ENCODE data around the gene CTPS1. TPM values are rescaled to one million over a fixed set of nuclear protein-coding genes. Genes with fewer than 3 reads are reported as not detected.

The CTPS1 gene
- total and polyA plus RNA-seq, 2 of the 13 experiments (the other 11 are each of a cell fraction or from before 2014, with no cell fraction given) = 9.6 to 42.8 TPM

DNA sequence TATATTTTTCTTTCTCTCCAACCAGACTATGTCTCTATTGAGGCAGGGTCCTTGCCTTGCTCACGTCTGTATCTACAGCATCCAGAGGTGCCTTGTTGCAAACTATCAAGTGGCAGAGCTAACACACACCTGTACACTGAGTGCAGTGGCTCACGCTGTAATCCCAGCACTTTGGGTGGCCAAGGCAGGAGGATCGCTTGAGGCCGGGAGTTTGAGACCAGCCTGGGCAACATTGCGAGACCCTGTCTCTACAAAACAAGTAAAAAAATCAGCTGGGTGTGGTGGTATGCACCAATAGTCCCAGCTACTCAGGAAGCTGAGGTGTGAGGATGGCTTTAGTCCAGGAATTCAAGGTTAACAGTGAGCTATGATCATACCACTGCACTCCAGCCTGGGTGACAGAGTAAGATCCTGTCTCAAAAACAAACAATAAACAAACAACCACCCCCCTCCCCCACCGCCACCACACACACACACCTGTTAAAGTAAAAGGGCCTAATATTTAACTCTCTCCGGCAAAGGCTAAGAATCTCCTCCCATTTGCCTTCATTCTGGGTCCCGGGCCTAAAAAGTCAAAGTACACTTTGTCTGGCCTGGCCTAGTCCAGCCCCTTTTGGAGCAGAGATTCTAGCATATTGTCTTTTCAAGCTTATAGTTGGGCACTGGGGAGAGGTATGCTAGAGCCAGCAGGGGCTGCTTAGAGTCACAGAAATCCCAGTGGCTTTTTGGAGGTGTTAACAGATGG is 51.5 kb downstream of the CTPS1 start:
- Histone ChIP-seq H3K9me3 (ENCODE audit: low read length) (no peaks in the 10 kb centered on the region), H3K27ac (ENCODE audit: extremely low read length, insufficient read depth, low read length) (peak overlapping the region; percentile 50), H3K4me2 (ENCODE audit: low read depth, low read length) (0 out of 2 replicates have a peak overlapping the region, but pooled peaks have one; percentile 33), H3K79me2 (ENCODE audit: insufficient read depth, low read length) (no peaks in the 10 kb centered on the region), H3K4me3 (replicated peaks in 1 of 3; ENCODE audit: insufficient read depth in 1 of 3, low read depth in 2 of 3, low read length in 3 of 3) (no peak overlapping the region), H3K4me1 (ENCODE audit: insufficient read depth, low read length) (peaks cover 23% of the 10 kb centered on the region), H3K27me3 (ENCODE audit: control insufficient read depth in 1 of 2, insufficient read depth in 2 of 2, low read length in 2 of 2) (no peaks in the 10 kb centered on the region), H3K36me3 (replicated peaks in 1 of 2; ENCODE audit: control insufficient read depth in 1 of 2, insufficient read depth in 2 of 2, low read length in 2 of 2) (peaks cover 12 to 51% of the 10 kb centered on the region in 2 experiments), H3K9ac (ENCODE audit: insufficient read depth, low read depth, low read length) (no peak overlapping the region), H2AFZ (ENCODE audit: low read length) (no peak overlapping the region), H4K20me1 (ENCODE audit: insufficient read depth, low read length) (no peaks in the 10 kb centered on the region; the same call in 1 of the 2 replicates)
- intact Hi-C loops (cut with micrococcal nuclease; ENCODE audit: unreplicated experiment) = loop anchor here (2.0 kb wide), 1 partner anchor 210 kb away; no protein-coding TSS in a partner anchor
- ChIA-PET POLR2A (interaction anchor here (1.7 kb wide), 1 partner anchor 9 kb away, joined by 5 read pairs; the partner anchor contains the start of gene SLFNL1), CTCF (ENCODE audit: low intra/inter-chr PET ratio, low total read pairs) (no interaction called here)
- WGBS (ENCODE audit: low lambda C conversion rate) = 60% methylated on average over 8 of the region's 8 CpGs
- in situ Hi-C loops (cut with HindIII; ENCODE audit: extremely low pct_ligation_motif_present, low pct_unique_long_range_greater_than_20kb) = no loop called here
- BruUV-seq (replicated peaks) = no TSS peak
- peak; percentile 75 for FAIRE-seq
- DNase-seq (ENCODE audit: low spot score) = peak; percentile 55
- ATAC-seq = peak; percentile 78
- TF ChIP-seq ZNF652 (CRISPR knock-in tag; IDR thresholded peaks at IDR 0.05; ENCODE audit: borderline replicate concordance, low read depth) (peak; percentile 29; the same call in 1 of the 2 replicates), ZNF780A (CRISPR knock-in tag; IDR thresholded peaks at IDR 0.05) (no peak), SOX13 (IDR thresholded peaks at IDR 0.05) (no peak), SOX13 (CRISPR knock-in tag; conservative IDR thresholded peaks at IDR 0.05 in 1 of 2, IDR thresholded peaks at IDR 0.05 in 1 of 2) (peak in 1 of 2 experiments; percentile 24; a peak in 1 of 4 replicates), MTERF4 (CRISPR knock-in tag; IDR thresholded peaks at IDR 0.05) (no peak), ZFX (CRISPR knock-in tag; IDR thresholded peaks at IDR 0.05; ENCODE audit: low read depth) (peak; percentile 35; the same call in 1 of the 2 replicates), HNF4A (CRISPR knock-in tag; IDR thresholded peaks at IDR 0.05) (peak; percentile 40; the same call in 1 of the 2 replicates), FOXP1 (IDR thresholded peaks at IDR 0.05) (no peak), FOXP1 (CRISPR knock-in tag; IDR thresholded peaks at IDR 0.05) (peak; percentile 74; the same call in 1 of the 2 replicates), REXO4 (CRISPR knock-in tag; IDR thresholded peaks at IDR 0.05; ENCODE audit: borderline replicate concordance) (no peak), ETV5 (CRISPR knock-in tag; IDR thresholded peaks at IDR 0.05; ENCODE audit: borderline replicate concordance) (peak; percentile 21; the same call in 1 of the 2 replicates), EEA1 (CRISPR knock-in tag; IDR thresholded peaks at IDR 0.05; ENCODE audit: borderline replicate concordance) (no peak), ZNF281 (CRISPR knock-in tag; IDR thresholded peaks at IDR 0.05; ENCODE audit: borderline replicate concordance) (peak; percentile 29; the same call in 1 of the 2 replicates), SALL2 (CRISPR knock-in tag; IDR thresholded peaks at IDR 0.05) (no peak), CBX2 (IDR thresholded peaks at IDR 0.05; ENCODE audit: low read depth, low read length) (no peak), CBX2 (CRISPR knock-in tag; IDR thresholded peaks at IDR 0.05; ENCODE audit: low read depth) (no peak), HOXA7 (CRISPR knock-in tag; IDR thresholded peaks at IDR 0.05) (no peak), RELA (CRISPR knock-in tag; IDR thresholded peaks at IDR 0.05) (no peak), SAP130 (CRISPR knock-in tag; IDR thresholded peaks at IDR 0.05; ENCODE audit: low read depth) (peak; percentile 14; the same call in 1 of the 2 replicates), NR2C2 (CRISPR knock-in tag; IDR thresholded peaks at IDR 0.05; ENCODE audit: borderline replicate concordance) (no peak)
- TF ChIP-seq, protein P1, sequence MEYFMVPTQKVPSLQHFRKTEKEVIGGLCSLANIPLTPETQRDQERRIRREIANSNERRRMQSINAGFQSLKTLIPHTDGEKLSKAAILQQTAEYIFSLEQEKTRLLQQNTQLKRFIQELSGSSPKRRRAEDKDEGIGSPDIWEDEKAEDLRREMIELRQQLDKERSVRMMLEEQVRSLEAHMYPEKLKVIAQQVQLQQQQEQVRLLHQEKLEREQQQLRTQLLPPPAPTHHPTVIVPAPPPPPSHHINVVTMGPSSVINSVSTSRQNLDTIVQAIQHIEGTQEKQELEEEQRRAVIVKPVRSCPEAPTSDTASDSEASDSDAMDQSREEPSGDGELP (IDR thresholded peaks at IDR 0.05; ENCODE audit: borderline replicate concordance, low read depth) = peak; percentile 38; the same call in 1 of the 2 replicates
